Measurements from ENCODE around the gene KL.

DNA sequence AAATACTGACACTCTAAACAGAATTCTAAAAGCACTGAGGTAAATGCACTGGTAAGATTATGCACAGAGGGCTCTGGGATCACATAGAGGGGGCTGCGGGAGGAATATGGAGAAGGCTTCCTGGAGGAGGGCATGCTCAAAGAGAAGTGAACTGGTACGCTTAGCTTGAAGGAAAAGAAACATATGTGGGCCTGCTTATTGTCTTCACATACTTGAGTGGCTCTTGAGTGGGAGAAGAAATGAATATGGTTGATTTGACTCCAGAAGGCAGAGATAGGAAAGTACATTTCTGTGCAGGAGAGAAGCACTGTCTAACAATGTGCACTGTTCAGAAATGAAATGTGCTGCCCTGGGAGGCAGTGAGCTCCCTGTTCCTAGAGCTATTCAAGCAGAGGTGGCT is 91.1 kb downstream of the KL start:
- TF ChIP-seq EZH2 (IDR thresholded peaks at IDR 0.05; ENCODE audit: borderline replicate concordance, insufficient read depth, low read depth, low read length, poor library complexity, severe bottlenecking), result no peak
- TF ChIP-seq, protein P1, sequence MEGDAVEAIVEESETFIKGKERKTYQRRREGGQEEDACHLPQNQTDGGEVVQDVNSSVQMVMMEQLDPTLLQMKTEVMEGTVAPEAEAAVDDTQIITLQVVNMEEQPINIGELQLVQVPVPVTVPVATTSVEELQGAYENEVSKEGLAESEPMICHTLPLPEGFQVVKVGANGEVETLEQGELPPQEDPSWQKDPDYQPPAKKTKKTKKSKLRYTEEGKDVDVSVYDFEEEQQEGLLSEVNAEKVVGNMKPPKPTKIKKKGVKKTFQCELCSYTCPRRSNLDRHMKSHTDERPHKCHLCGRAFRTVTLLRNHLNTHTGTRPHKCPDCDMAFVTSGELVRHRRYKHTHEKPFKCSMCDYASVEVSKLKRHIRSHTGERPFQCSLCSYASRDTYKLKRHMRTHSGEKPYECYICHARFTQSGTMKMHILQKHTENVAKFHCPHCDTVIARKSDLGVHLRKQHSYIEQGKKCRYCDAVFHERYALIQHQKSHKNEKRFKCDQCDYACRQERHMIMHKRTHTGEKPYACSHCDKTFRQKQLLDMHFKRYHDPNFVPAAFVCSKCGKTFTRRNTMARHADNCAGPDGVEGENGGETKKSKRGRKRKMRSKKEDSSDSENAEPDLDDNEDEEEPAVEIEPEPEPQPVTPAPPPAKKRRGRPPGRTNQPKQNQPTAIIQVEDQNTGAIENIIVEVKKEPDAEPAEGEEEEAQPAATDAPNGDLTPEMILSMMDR (IDR thresholded peaks at IDR 0.05), result no peak
